Lung (tissue), 12 donors: ENCODE measurements around the gene NIPBL. TPM values are rescaled to one million over a fixed set of nuclear protein-coding genes. Genes with fewer than 3 reads are reported as not detected.

Experiments
- ATAC-seq: fragments of 200-7000 bp; cut with Tn5 transposase; one replicate; pipeline ENCODE4 v1.9.1; 2020; ENCODE audit warnings: moderate number of reproducible peaks; ENCODE audit not compliant: insufficient read depth, low FRiP score
- DNase-seq, 3 donors: peaks; one replicate each; pipeline ENCODE4 v3.0.0-alpha.2; 2013 to 2017
- H3K27ac ChIP-seq, 2 donors: one replicate each; pipeline ENCODE4 v1.5.1; 2013; ENCODE audit warnings: mild to moderate bottlenecking in 2 of 2, moderate library complexity in 2 of 2, control low read depth in 1 of 2, inconsistent platforms in 1 of 2, low read depth in 1 of 2, low read length in 1 of 2
- H3K27me3 ChIP-seq, 3 donors: one replicate each; pipeline ENCODE4 v1.5.1; 2013; ENCODE audit warnings: low read length in 2 of 3; ENCODE audit not compliant: control insufficient read depth in 3 of 3, insufficient read depth in 3 of 3
- H3K36me3 ChIP-seq, 4 donors: one replicate each; pipeline ENCODE4 v1.5.1; 2013; ENCODE audit warnings: low read length in 4 of 4, mild to moderate bottlenecking in 1 of 4, moderate library complexity in 1 of 4; ENCODE audit not compliant: control insufficient read depth in 4 of 4, insufficient read depth in 4 of 4
- H3K4me1 ChIP-seq, 5 donors: one replicate each; pipeline ENCODE4 v1.5.1; 2013; ENCODE audit warnings: low read length in 5 of 5, mild to moderate bottlenecking in 2 of 5, moderate library complexity in 1 of 5; ENCODE audit not compliant: control insufficient read depth in 5 of 5, insufficient read depth in 5 of 5
- H3K4me3 ChIP-seq: one replicate; pipeline ENCODE4 v1.5.1; 2013; ENCODE audit warnings: mild to moderate bottlenecking, control low read depth, moderate library complexity
- H3K9ac ChIP-seq, 2 donors: one replicate each; pipeline ENCODE4 v1.5.1; 2013; ENCODE audit warnings: low read length in 2 of 2, control low read depth in 1 of 2; ENCODE audit not compliant: insufficient read depth in 1 of 2
- H3K9me3 ChIP-seq, 4 donors: one replicate each; pipeline ENCODE4 v1.5.1; 2013; ENCODE audit warnings: low read length in 3 of 4, mild to moderate bottlenecking in 1 of 4, moderate library complexity in 1 of 4; ENCODE audit not compliant: control insufficient read depth in 4 of 4, insufficient read depth in 3 of 4
- CTCF ChIP-seq: IDR thresholded peaks from 2 replicates; pipeline ENCODE4 v1.5.1; 2012; ENCODE audit warnings: mild to moderate bottlenecking; ENCODE audit errors: control extremely low read depth, extremely low read depth
- WGBS, 2 donors: extraction: QIAGEN DNeasy Blood & Tissue Kit; methylation state at CpG; one replicate each; pipeline ENCODE4 v1.1.7; 2013; 5-methylcytosine and 5-hydroxymethylcytosine counted together
- polyA plus RNA-seq, 2 donors: library from polyadenylated mRNA; stranded (reverse); fragments of 200-250 nt; gene quantifications; one replicate each; pipeline ENCODE4 v1.2.1, GENCODE V29; 2013
- total RNA-seq, 2 donors: library from RNA; depleted of rRNA in 1 of 2; stranded (reverse); fragments of >200 nt in 1 of 2; gene quantifications; one replicate each; pipeline ENCODE4 v1.2.1, GENCODE V29; 2014 to 2021
- donor health status: control.
- donor health status: control.
- donor health status: Bipolar disorder and iron deficiency.
- donor health status: healthy.
- donor health status: DM: yes; HTN: yes; CAD: no.

The NIPBL gene
- total and polyA plus RNA-seq, 4 donors: 13.7 to 124 (median 32.4) TPM

GRCh38 chr5:37055383-37055990, 178.9 kb downstream of the NIPBL start:
- no peak for TF ChIP-seq CTCF
- H3K27ac ChIP-seq: no peak overlapping the region
- no peaks in the 10 kb centered on the region for H3K9me3 ChIP-seq
- no peak overlapping the region for H3K4me3 ChIP-seq
- H3K36me3 ChIP-seq: peaks cover 7 to 55% (median 21%) of the 10 kb centered on the region in 4 donors
- no peak for ATAC-seq
- WGBS, 2 donors: 96 to 98% methylated on average over 1 of the region's 1 CpG
- no peak for DNase-seq
- H3K27me3 ChIP-seq: no peaks in the 10 kb centered on the region
- H3K9ac ChIP-seq: no peak overlapping the region
- H3K4me1 ChIP-seq: no peaks in the 10 kb centered on the region

GRCh38 chr5:37056762-37057161, 180.2 kb downstream of the NIPBL start:
- no peak overlapping the region for H3K9ac ChIP-seq
- H3K4me1 ChIP-seq: no peaks in the 10 kb centered on the region
- DNase-seq: no peak
- no peak overlapping the region for H3K27ac ChIP-seq
- no peak overlapping the region for H3K4me3 ChIP-seq
- WGBS, 2 donors: 88 to 95% methylated on average over 2 of the region's 2 CpGs
- no peaks in the 10 kb centered on the region for H3K9me3 ChIP-seq
- H3K27me3 ChIP-seq: no peaks in the 10 kb centered on the region
- peaks cover 7 to 48% (median 25%) of the 10 kb centered on the region in 4 donors for H3K36me3 ChIP-seq
- no peak for ATAC-seq
- no peak for TF ChIP-seq CTCF

- H3K9ac ChIP-seq: no peak overlapping the region
- no peaks in the 10 kb centered on the region for H3K27me3 ChIP-seq
- no peak for DNase-seq
- H3K4me3 ChIP-seq: no peak overlapping the region
- peaks cover 15 to 47% (median 34%) of the 10 kb centered on the region in 4 donors for H3K36me3 ChIP-seq
- no peak overlapping the region for H3K27ac ChIP-seq
- TF ChIP-seq CTCF: no peak
- H3K4me1 ChIP-seq: no peaks in the 10 kb centered on the region
- H3K9me3 ChIP-seq: peaks cover 0 to 2% (median 0%) of the 10 kb centered on the region in 4 donors
- 92 to 100% methylated on average over 1 of the region's 1 CpG for whole genome bisulfite sequencing, 2 donors
- no peak for ATAC-seq
Observed at GRCh38 chr5:37060030-37060429, 183.5 kb downstream of the NIPBL start.

DNA sequence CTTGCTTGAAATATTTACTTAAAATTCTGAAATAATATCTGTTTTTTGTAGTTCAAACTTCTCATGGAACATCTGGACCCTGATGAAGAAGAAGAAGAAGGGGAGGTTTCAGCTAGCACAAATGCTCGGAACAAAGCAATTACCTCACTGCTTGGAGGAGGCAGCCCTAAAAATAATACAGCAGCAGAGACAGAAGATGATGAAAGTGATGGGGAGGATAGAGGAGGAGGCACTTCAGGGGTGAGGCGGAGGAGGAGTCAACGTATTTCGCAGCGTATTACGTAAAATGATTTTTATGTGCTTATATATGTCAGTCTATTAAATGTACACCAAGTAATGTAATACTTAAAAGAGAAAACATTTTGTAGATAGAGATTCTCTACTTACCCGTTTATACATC, 187.2 kb downstream of the NIPBL start:
- no peak for TF ChIP-seq CTCF
- H3K36me3 ChIP-seq: peaks cover 13 to 36% (median 28%) of the 10 kb centered on the region in 4 donors
- no peak for DNase-seq

More for the DNA sequence above, 187.2 kb downstream of the NIPBL start:
- Histone ChIP-seq H3K4me1 (no peaks in the 10 kb centered on the region), H3K4me3 (no peak overlapping the region), H3K27me3 (no peaks in the 10 kb centered on the region), H3K27ac (no peak overlapping the region), H3K9ac (no peak overlapping the region), H3K9me3 (peaks cover 0 to 2% (median 0%) of the 10 kb centered on the region in 4 donors)
- ATAC-seq: no peak
- WGBS, 2 donors: 93 to 98% methylated on average over 7 of the region's 7 CpGs
